Hematopoietic multipotent progenitor cell treated with erythropoietin and hydrocortisone succinate and interleukin-3 and kit ligand, for 17 days (in vitro differentiated cells): ENCODE measurements around the gene ITPR2.
"Not testable (repeated sequence)": the region's sequence is repeated elsewhere in the genome, so short reads cannot be mapped to it uniquely, and the experiment has no call there.

Experiments
- DNase-seq: peaks from one replicate; pipeline ENCODE4 v3.0.0-alpha.2; 2015; ENCODE audit warnings: low spot score

The ITPR2 gene

DNA sequence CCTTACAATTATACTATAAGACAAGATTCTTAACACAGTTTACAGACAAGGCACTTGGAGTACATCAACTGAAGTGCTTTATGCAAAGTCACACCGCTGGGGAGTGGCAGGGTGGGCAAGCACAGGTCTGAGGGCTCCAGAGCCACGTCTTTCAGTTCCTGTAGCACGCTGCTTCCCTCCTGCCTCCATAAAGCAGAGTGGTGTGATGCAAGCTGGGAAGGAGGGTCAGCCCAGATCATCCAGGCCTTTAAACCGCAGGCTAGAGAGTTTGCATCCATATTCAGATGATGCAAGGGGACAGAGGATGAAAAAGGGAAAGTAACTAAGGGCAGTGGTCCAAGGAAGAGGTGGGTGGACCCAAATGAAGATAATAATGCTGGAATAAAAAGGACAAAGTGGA is 132.6 kb downstream of the ITPR2 start:
- DNase-seq = no peak

DNA sequence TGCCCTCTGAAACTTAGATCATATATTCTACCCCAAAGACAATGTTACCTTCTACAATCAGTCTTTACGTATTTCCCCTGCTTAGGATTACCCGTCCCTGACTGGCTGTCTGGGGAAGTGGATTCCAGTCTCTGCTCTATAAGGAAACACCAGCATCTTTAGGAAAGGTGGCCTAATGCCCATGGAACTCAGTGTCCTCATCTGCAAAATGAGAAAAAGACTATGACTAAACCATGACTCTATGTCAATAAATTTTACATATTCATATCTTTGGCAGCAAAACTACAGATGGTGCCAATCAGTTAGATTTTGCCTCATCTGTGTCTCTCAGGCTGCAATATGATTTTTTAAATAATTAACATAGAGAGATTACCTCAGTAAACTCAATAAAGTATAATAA is 133.8 kb downstream of the ITPR2 start:
- DNase-seq = no peak

DNA sequence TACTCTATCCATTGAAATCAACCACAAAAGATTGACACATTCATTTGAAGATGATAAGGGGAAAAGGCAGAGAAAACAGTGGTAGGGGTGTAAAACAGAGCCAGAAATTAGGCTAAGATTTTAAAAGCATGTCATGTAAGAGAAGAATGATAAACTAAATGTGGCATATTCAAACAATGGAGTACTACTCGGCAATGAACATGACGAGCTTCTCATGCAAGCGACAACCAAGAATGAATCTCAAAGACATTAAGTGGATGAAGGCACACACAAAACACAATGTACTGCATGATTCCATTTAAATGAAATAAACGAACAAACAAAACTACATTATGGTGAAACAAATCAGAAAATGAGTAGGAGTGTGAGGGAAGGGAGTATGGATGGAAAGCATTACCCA is 134.8 kb downstream of the ITPR2 start:
- DNase-seq = no peak

DNA sequence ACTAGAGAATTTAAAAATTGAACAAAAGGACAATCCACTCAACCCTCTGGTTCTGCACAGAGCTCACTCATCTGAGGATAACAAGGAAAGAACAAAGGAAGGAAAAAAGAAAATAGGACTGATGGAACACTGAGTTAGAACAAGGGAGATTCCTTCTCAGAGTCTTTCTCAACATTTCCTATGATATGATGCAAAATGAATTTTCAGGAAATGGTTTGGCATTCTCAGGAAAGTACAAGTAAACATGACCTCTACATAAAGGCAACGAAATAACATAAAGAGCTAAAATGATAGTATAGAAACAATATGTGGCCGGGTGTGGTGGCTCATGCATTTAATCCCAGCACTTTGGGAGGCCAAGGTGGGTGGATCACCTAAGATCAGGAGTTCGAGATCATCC is 135.8 kb downstream of the ITPR2 start:
- no peak for DNase-seq

DNA sequence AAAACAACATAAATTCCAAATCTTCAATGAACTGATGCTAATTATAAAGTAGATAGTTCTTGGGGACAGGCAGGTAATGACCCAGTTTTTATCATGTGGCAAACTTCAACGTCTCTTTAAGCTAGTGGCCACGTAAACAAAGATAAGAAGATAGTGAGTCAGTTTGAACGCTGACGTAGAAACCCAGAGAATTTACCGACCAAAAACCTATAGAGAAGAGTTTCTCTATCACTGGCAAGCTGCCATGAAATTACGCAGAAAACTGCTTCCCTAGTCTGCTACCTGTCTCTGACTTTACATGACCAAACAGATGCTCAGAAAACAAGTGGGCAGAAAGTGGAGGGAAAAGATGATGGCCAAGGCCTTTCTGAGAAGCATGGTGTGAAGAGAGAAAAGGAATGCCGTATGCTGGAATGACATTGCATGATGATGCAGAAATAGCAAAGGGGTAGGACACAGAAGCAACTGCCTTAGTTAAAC is 136.3 kb downstream of the ITPR2 start:
- DNase-seq = peak; percentile 57

DNA sequence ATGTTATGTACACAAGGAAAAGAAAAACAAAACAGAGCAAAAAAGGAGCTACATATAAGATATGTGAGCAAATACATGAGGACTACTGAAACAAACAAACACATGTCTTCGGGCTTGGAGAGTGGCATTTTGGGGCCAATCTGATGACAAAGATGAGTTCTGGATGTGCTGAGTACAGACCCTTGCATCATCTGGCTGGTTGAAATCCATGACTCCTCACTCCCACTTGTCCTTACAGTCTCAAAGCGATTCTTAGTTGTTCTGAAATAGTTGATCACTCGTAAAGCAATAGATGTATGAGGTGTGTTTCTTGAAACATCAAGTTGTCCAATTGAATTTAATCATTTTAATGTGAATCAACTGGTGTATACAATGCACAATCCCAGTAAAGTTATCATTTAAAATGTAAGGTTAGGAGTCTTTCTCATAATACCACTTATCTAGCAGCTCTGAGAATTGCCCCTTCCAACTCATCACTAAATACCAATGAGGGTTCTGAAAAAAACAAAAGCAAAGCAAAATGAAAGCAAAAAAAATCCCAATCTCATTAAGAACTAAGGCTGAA is 136.9 kb downstream of the ITPR2 start:
- peak; percentile 9 for DNase-seq

DNA sequence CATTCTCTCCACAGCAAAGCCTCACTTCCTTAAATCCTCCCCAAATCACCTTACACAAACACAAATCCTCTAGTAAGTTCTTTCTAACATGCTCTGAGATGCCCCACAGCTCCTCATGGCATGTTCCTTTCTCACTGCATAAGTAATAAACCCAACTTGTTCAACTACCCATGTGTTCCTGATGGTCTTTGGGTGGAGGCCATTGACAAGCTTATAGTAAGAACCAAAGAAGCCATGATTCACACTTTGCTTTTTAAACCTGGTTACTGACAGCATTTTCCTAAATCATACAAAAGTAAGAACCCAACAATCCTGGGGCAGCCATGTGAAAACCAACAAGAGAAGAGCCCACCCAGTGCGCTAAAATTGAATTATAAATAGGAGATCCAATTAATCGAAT is 138.6 kb downstream of the ITPR2 start:
- DNase-seq = no peak

DNA sequence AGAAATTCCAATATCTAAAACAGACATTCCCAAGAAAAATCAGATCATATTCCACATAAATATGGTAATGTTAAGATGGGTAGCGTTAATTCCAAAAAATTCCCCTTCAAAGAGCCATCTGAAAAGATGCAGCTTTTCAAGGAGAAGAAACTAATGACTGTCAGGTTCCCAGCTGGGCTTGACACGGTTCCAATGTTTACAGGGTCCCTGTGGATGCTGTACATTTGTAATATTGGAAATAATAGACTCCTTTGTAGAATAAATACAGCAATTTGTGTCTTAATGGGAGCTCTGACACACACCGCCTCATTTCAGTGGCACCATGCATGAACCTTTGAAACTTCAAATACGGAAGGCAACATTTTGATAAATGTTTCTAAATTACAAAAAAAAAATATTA is 140.6 kb downstream of the ITPR2 start:
- no peak for DNase-seq

DNA sequence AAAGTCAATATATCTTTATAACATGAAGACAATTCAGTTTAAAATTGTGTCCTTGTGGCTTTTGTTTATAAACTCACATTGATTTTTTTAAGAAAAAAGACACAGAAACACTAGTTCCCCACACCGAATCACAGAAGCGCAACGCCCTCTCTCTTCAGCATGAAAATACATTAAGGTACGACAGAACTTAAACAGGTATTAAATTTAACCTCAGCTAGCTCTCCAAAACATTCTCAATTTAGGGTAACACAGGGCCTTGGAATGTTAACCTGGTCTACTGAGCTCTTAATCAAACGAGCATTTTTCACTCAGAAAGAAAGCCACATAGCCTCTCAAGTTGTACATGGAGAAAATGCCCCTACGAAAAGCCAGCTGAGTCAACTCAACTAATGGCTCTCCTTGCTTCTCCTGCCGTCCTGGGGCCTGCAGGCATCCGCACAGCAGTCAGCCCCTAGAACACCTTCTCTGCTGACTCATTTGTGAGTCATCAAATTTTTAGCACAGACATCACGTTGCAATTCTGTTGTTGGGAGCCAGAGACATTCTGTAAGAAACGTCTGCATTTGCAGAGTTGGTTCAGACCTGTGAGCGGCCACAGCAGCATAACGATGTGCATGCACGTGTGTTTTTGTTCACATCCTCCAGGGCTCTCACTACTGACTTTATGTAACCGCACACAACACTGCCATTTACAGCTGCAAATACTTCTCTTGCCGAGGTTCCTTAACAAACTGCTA is 141.6 kb downstream of the ITPR2 start:
- DNase-seq = peak; percentile 56

DNA sequence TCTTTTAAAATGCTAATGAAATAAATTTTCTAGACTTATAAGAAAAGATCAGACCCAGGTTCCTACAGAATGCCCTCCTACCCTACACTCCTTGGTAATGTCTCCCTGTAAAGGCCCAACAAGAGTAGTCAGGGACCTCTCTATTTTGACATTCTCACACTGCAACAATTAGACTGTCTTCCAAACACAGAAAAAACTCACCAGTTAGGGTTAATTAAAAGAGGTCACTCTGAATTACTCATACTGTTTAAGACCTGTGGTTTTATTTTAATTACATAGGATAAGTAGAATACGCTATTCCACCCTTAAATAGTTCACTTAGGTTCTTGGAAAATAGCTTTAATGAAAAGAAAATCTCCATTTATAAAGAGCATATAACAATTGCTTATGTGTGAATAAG is 142.4 kb downstream of the ITPR2 start:
- DNase-seq = no peak

DNA sequence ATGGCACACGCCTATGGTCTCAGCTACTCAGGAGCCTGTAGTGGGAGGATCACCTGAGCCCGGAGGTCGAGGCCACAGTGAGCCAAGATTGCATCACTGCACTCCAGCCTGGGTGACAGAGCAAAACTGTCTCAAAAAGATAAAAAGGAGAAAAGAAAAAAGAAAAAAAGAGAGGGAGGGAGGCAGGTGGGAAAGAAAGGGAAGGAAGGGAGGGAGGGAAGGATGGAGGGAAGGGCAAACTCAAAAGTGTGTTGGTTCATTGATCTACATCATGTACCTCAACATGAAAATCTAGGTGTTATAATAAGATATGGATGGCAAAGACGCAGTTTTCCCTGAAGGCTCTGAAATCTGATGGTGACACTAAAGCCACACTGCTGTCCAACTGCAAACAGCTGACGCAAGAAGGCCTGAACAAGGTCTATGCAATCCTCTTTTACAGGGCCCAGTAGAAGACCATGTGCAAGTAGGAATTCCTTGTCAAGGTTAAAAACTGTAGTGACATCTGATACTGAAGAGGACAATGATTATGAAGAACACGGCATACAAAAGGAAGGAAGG is 143.6 kb downstream of the ITPR2 start:
- no peak for DNase-seq

DNA sequence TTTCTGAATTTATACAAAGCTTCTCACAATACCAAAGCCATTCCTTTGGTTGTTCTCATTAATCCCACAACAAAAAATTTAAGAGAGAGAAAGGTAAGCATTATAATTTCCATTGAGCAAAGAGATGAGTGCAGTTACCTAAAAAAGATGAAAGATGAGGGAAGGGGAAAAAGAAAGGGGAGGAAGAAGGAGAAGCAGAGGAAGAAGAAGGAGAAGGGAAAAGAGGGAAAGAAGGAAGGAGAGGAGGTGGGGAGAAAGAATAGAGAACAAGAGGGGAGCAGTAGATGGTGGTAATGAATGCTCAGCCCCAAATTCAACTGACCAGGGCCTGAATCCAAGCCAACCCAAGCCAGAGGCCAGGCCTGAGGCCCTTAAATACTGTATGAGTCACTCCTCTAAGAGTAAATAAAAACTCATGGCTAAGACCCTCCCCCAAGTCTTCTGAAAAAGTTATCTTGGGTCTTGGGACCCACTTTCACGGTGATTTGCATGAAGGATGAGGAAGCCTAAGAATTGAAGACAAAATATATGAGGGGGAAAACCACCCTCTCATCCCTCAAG is 144.6 kb downstream of the ITPR2 start:
- no peak for DNase-seq

DNA sequence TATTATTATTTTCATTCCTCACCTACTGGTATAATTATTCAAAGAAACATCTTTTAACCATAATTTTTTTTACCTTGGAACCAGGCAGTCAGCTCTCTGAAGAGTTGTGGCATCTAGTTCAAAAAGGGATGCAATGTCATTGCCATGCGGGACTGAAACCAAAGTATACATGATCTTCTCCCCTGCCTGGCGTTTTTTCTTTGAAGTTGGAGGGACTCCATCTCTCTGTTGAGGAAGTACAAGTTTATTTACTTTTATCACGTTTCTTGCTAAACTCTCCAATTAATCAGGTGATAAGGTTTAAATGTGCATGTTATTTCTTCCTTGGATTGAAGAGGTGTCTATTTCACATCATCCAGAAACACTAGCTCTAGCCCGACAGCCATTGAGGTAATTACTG is 146.6 kb downstream of the ITPR2 start:
- no peak for DNase-seq

DNA sequence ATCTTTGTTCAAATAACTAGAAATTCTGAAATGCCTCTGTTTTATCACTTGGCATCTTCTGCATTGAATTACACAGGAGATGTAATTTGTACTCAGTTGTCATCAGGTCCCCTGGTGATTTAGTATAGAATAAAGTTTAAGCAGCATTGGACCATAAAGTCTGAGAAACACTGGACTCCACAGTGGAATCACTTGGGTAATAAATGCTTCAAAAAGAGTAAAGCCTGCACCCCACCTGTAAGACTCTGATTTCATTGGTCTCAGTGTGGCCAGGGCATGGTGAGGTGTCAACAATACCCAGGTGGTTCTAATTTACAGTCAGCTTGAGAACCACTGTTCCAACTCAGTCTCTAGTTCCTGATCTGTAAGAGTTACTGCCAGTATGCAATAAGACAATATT is 148.9 kb downstream of the ITPR2 start:
- no peak for DNase-seq

DNA sequence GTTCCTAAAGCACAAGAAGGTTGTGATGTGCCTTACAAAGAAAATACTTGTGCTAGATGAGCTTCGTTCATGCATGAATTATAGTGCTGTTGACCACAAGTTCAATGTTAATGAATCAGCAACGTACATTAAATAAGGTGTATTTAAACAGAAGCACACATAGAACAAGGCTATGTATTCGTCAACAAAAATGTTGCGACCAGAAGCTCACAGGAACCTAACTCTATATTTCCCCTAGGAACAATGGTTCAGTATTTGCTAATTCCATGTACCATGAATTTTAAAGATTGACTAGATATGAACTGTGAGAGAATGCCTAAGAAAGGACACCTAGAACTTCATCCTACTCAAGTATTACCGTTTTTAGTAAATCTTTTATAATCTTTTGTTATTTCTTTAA is 149.6 kb downstream of the ITPR2 start:
- no peak for DNase-seq

DNA sequence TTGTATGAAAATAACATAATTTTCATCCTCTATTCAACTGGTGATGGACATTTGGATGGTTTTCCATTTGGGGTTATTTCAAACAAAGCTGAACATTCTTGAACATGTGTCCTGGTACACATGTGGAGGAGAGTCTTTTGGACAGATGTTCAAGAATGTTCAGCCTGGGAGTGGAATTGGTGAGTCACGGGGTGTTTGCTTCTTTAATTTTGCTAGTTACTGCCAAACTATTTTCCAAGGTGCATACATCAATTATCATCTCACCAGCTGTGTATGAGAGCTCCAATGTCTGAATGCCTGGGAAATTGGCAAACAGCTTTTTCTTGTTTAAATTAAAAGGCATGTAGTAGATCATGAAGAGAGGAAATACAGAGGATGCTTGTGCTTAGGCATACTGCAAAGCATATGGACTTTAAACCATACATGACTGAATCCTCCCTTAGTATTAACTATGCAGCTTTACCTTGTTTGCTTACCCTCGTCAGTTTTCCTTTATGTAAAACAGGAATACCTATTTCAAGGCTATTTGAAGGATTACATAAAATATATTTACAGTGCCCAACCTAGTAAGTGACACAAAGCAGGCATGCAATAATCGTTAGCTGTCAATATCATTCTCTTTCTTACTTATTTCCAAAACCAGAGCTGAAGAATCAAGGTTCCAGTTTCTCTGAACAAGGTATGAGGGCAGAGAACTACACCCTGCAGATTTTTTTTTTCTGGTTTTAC is 152.1 kb downstream of the ITPR2 start:
- DNase-seq = no peak

DNA sequence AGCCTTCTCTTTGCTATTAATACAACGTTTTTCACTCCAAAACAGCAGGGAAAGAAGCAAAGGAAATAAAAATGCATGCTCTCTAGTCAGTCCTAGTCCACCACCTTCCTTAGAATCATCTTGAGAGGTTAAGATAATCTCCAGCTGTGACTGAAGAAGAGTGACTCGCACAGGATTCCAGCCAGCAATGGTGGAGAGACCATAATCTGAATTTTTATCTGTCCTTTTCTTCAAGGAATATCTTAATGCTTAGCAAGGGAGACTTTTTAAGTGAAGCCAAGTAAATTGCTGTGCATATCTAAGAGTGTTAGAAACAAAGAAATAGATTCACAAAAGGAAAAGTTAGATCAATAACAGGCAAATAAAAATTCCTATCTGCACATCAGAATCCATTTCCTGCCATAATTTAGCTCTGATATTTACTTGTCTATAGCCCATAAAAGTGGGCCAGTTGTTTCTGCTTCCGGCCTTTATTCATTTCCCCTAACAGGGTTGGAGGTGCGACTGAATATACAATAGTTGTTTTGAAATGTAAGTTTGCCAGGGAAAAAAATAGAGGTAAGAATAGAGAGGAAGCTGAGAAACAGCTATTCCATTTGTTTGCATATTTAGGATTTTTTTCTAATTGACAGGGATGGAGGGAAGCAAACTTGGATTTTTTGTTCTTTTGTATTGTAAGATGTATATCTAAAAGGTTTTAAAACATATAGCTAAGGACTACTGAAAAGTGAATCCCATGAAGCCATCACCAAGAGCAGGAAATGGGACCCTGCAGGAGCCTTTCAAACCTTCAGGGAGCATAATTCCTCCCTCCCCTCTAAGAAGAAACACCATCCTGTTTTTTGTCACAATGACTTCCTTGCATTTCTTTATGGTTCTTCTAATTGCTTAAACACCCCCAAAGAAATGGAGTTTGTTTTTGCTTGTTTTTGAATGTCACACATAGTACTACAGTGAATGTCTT is 154.0 kb downstream of the ITPR2 start:
- DNase-seq = no peak

DNA sequence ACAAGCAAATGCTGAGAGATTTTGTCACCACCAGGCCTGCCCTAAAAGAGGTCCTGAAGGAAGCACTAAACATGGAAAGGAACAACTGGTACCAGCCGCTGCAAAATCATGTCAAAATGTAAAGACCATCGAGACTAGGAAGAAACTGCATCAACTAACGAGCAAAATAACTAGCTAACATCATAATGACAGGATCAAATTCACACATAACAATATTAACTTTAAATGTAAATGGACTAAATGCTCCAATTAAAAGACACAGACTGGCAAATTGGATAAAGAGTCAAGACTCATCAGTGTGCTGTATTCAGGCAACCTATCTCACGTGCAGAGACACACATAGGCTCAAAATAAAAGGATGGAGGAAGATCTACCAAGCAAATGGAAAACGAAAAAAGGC is 161.5 kb downstream of the ITPR2 start:
- DNase-seq = not testable (repeated sequence)

DNA sequence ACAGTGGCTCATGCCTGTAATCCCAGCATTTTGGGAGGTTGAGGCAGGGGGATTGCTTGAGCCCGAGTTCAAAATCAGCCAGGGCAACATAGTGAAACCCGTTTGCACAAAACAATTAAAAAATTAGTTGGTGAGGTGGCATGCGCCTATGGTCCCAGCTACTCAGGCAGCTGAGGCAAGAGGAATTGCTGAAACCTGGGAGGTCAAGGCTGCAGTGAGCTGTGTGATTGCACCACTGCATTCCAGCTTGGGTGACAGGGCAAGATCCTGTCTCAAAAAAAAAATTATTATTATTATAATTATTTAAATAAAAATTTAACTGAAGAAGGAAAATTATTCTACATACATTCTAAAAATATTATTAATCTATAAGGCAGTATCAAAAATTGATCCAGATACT is 164.1 kb downstream of the ITPR2 start:
- no peak for DNase-seq

DNA sequence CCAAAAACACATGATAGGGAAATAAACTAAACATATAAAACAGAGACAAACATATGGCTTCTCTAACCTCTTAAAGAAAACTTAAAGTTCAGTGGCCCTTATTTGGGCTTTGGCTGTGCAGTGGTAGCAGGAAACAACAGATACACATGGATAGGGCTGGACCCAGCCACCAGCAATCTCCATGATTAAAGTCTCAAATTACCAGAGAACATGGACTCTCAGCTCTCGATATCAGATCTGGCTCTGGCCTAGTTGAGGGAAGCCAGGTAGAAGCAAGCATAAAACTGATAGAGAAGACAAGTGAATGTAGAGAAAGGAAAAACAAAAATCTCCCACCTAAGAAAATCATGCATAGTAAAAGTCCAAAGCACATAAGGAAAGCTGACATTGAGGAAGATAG is 164.8 kb downstream of the ITPR2 start:
- no peak for DNase-seq

DNA sequence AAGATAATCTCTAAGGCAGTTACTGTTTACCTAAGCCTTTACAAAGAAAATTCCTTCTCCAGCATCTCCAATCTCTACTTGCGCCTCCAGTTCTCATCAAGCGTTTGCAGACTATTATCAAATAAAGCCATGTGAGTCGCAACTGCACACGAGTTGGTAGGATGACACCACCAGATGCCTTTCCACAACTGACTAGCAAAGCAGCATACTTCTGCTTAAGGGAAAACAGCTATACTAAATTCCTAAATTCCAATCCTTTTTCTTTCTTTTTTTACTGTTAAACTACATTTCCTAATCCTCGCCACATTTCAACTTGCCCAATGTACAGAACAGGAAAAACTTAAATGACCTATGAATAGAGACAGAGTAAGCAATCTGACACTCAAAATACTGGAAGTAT is 166.7 kb downstream of the ITPR2 start:
- DNase-seq = no peak

DNA sequence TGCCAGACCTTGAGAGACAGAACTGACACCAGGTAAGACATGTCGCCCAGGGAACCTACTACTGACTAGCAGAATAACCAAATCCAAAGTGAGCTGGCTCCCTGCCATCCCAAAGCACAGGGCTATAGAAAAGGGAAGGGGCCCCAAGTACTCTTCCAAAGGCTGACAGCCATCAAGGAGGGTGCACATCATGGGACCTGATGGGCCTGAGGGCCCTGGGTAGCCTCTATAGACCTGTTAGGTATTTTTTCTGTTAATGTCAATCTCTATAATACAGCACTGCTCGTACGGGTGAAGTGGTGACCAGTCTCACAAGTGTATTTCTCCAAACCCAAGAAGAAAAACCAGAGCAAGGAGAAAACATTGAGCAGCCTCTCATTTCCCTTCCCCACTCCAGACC is 171.6 kb downstream of the ITPR2 start:
- no peak for DNase-seq
